ENCODE results near the gene DOK5.
"Not testable (repeated sequence)": the region's sequence is repeated elsewhere in the genome, so short reads cannot be mapped to it uniquely, and the experiment has no call there.

The DOK5 gene

GRCh38 chr20:54472607-54473006 lies 2.8 kb upstream of the DOK5 start:
- DNase-seq: no peak

- DNase-seq: no peak
Observed at GRCh38 chr20:54473340-54473739, 2.1 kb upstream of the DOK5 start.

- no peak for DNase-seq
Observed at GRCh38 chr20:54474046-54474445, 1.3 kb upstream of the DOK5 start.

- DNase-seq: no peak
Observed at GRCh38 chr20:54474866-54475265, 527 bp upstream of the DOK5 start.

GRCh38 chr20:54476169-54477009 lies 996 bp downstream of the DOK5 start:
- no peak for DNase-seq

GRCh38 chr20:54477191-54477955 lies 2.0 kb downstream of the DOK5 start:
- no peak for DNase-seq

GRCh38 chr20:54479138-54479906 lies 3.9 kb downstream of the DOK5 start:
- no peak for DNase-seq

- not testable (repeated sequence) for DNase-seq
Observed at GRCh38 chr20:54479937-54480336, 4.5 kb downstream of the DOK5 start.

- DNase-seq: no peak
Observed at GRCh38 chr20:54481442-54481841, 6.0 kb downstream of the DOK5 start.

GRCh38 chr20:54485631-54486030 lies 10.2 kb downstream of the DOK5 start:
- no peak for DNase-seq

- DNase-seq: no peak
Observed at GRCh38 chr20:54486585-54486984, 11.2 kb downstream of the DOK5 start.

GRCh38 chr20:54488442-54488841 lies 13.0 kb downstream of the DOK5 start:
- DNase-seq: no peak

GRCh38 chr20:54491506-54491905 lies 16.1 kb downstream of the DOK5 start:
- no peak for DNase-seq

- DNase-seq: no peak
Observed at GRCh38 chr20:54494303-54495006, 19.1 kb downstream of the DOK5 start.

GRCh38 chr20:54497931-54498718 lies 22.7 kb downstream of the DOK5 start:
- no peak for DNase-seq

GRCh38 chr20:54499111-54499510 lies 23.7 kb downstream of the DOK5 start:
- DNase-seq: no peak

GRCh38 chr20:54502179-54502578 lies 26.8 kb downstream of the DOK5 start:
- DNase-seq: no peak

- DNase-seq: no peak
Observed at GRCh38 chr20:54506643-54507042, 31.2 kb downstream of the DOK5 start.

- no peak for DNase-seq
Observed at GRCh38 chr20:54510541-54511129, 35.2 kb downstream of the DOK5 start.

- DNase-seq: no peak
Observed at GRCh38 chr20:54512694-54513093, 37.3 kb downstream of the DOK5 start.

- DNase-seq: no peak
Observed at GRCh38 chr20:54514028-54514607, 38.7 kb downstream of the DOK5 start.
